HepG2 (cell line): ENCODE measurements around the gene GMFB. TPM values are rescaled to one million over a fixed set of nuclear protein-coding genes. Genes with fewer than 3 reads are reported as not detected.

Source experiments
- AKAP8 ChIP-seq: sonication (generic); formaldehyde crosslinking; IDR thresholded peaks from 2 replicates; pipeline ENCODE4 v1.5.1; 2020; ENCODE audit warnings: mild to moderate bottlenecking, missing genetic modification reagents
- CENPT ChIP-seq: sonication (generic); formaldehyde crosslinking; IDR thresholded peaks from 2 replicates; pipeline ENCODE4 v1.8.0; 2022; ENCODE audit warnings: low read depth, mild to moderate bottlenecking, moderate library complexity, missing genetic modification reagents
- FOXO1 ChIP-seq: sonication (generic); formaldehyde crosslinking; IDR thresholded peaks from 2 replicates; pipeline ENCODE4 v1.4.0; 2020; ENCODE audit warnings: missing genetic modification reagents
- HMGA1 ChIP-seq: sonication (generic); formaldehyde crosslinking; conservative IDR thresholded peaks from 2 replicates; pipeline ENCODE4 v1.4.0; 2020; ENCODE audit warnings: missing genetic modification reagents
- MAF1 ChIP-seq: sonication (generic); formaldehyde crosslinking; IDR thresholded peaks from 2 replicates; pipeline ENCODE4 v1.5.0; 2020; ENCODE audit warnings: missing genetic modification reagents, borderline replicate concordance
- NR2C2 ChIP-seq: sonication (generic); formaldehyde crosslinking; IDR thresholded peaks from 2 replicates; pipeline ENCODE4 v1.4.0; 2020; ENCODE audit warnings: missing genetic modification reagents, mild to moderate bottlenecking, moderate library complexity, borderline replicate concordance
- RAD51 ChIP-seq: fragments of 450-650 bp; IDR thresholded peaks from 2 replicates; pipeline ENCODE4 v1.6.1; 2016; ENCODE audit warnings: borderline replicate concordance
- REST ChIP-seq, 2 experiments: IDR thresholded peaks; 2 replicates each; pipeline ENCODE4 v1.6.1; 2011 to 2012; ENCODE audit warnings: low read length in 2 of 2, borderline replicate concordance in 1 of 2, low read depth in 1 of 2, mild to moderate bottlenecking in 1 of 2, moderate library complexity in 1 of 2
- SAP130 ChIP-seq: IDR thresholded peaks from 2 replicates; pipeline ENCODE4 v1.6.1; 2016; ENCODE audit warnings: low read depth
- SIX4 ChIP-seq: sonication (generic); formaldehyde crosslinking; IDR thresholded peaks from 2 replicates; pipeline ENCODE4 v1.4.0; 2020; ENCODE audit warnings: missing genetic modification reagents
- ZFP36L1 ChIP-seq: sonication (generic); formaldehyde crosslinking; IDR thresholded peaks from 2 replicates; pipeline ENCODE4 v1.8.0; 2022; ENCODE audit warnings: mild to moderate bottlenecking, missing genetic modification reagents, moderate library complexity
- ZNF549 ChIP-seq: sonication (generic); formaldehyde crosslinking; IDR thresholded peaks from 2 replicates; pipeline ENCODE4 v1.5.0; 2020; ENCODE audit warnings: missing genetic modification reagents
- ZNF619 ChIP-seq: sonication (generic); formaldehyde crosslinking; IDR thresholded peaks from 2 replicates; pipeline ENCODE4 v1.4.0; 2020; ENCODE audit warnings: mild to moderate bottlenecking, missing genetic modification reagents
- ZSCAN31 ChIP-seq: sonication (generic); formaldehyde crosslinking; IDR thresholded peaks from 2 replicates; pipeline ENCODE4 v1.5.0; 2020; ENCODE audit warnings: low read depth, mild to moderate bottlenecking, missing genetic modification reagents
- polyA plus RNA-seq, 8 experiments: library from polyadenylated mRNA; depleted of rRNA in 3 of 8; stranded (reverse) in 7 of 8; unstranded in 1 of 8; fragments of >200 nt; fragmentation: Illumina TruSeq in 4 of 8; extraction: Trizol in 4 of 8; gene quantifications; 2 replicates each; pipeline versions ENCODE4 v1.2.1 to v1.2.3, GENCODE V29; 2011 to 2016; ENCODE audit warnings: low read depth in 4 of 8, missing spikeins in 1 of 8, mixed read lengths in 1 of 8; ENCODE audit not compliant: insufficient read depth in 1 of 8
- total RNA-seq, 5 experiments: library from RNA; depleted of rRNA; stranded (reverse); fragments of >200 nt; fragmentation: Illumina TruSeq; extraction: Trizol; gene quantifications; 2 replicates each; pipeline ENCODE4 v1.2.3, GENCODE V29; 2016; ENCODE audit warnings: low read depth in 1 of 5
- TF ChIP-seq, protein P1 (sequence below): IDR thresholded peaks from 2 replicates; pipeline ENCODE4 v1.4.0; 2020; ENCODE audit warnings: mild to moderate bottlenecking, missing genetic modification reagents
- TF ChIP-seq, protein P2 (sequence below): sonication (generic); formaldehyde crosslinking; IDR thresholded peaks from 2 replicates; pipeline ENCODE4 v1.4.0; 2020; ENCODE audit warnings: missing genetic modification reagents, low read depth, mild to moderate bottlenecking, borderline replicate concordance
- TF ChIP-seq, protein P3 (sequence below): sonication (generic); formaldehyde crosslinking; IDR thresholded peaks from 2 replicates; pipeline ENCODE4 v1.4.0; 2020; ENCODE audit warnings: mild to moderate bottlenecking, missing genetic modification reagents

GMFB gene
- total and polyA plus RNA-seq, 2 of the 13 experiments (the other 11 are each of a cell fraction or from before 2014, with no cell fraction given) = 17.3 to 68.2 TPM

- peak in 1 of 2 experiments; percentile 25; a peak in 1 of 4 replicates for TF ChIP-seq REST (IDR thresholded peaks at IDR 0.05; ENCODE audit: borderline replicate concordance in 1 of 2, low read depth in 1 of 2, low read length in 2 of 2)
- no peak for TF ChIP-seq HMGA1 (CRISPR knock-in tag)
- TF ChIP-seq, protein P1, sequence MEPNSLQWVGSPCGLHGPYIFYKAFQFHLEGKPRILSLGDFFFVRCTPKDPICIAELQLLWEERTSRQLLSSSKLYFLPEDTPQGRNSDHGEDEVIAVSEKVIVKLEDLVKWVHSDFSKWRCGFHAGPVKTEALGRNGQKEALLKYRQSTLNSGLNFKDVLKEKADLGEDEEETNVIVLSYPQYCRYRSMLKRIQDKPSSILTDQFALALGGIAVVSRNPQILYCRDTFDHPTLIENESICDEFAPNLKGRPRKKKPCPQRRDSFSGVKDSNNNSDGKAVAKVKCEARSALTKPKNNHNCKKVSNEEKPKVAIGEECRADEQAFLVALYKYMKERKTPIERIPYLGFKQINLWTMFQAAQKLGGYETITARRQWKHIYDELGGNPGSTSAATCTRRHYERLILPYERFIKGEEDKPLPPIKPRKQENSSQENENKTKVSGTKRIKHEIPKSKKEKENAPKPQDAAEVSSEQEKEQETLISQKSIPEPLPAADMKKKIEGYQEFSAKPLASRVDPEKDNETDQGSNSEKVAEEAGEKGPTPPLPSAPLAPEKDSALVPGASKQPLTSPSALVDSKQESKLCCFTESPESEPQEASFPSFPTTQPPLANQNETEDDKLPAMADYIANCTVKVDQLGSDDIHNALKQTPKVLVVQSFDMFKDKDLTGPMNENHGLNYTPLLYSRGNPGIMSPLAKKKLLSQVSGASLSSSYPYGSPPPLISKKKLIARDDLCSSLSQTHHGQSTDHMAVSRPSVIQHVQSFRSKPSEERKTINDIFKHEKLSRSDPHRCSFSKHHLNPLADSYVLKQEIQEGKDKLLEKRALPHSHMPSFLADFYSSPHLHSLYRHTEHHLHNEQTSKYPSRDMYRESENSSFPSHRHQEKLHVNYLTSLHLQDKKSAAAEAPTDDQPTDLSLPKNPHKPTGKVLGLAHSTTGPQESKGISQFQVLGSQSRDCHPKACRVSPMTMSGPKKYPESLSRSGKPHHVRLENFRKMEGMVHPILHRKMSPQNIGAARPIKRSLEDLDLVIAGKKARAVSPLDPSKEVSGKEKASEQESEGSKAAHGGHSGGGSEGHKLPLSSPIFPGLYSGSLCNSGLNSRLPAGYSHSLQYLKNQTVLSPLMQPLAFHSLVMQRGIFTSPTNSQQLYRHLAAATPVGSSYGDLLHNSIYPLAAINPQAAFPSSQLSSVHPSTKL (CRISPR knock-in tag) = peak; percentile 75
- TF ChIP-seq NR2C2 = peak; percentile 85
- TF ChIP-seq SAP130 (CRISPR knock-in tag) = peak; percentile 69
- TF ChIP-seq, protein P2, sequence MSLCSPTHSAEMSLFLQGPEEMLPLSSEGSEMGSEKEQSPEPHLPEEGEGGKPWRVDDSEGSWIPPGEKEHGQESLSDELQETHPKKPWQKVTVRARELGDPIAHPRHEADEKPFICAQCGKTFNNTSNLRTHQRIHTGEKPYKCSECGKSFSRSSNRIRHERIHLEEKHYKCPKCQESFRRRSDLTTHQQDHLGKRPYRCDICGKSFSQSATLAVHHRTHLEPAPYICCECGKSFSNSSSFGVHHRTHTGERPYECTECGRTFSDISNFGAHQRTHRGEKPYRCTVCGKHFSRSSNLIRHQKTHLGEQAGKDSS (CRISPR knock-in tag) = peak; percentile 77; the same call in 1 of the 2 replicates
- TF ChIP-seq AKAP8 (CRISPR knock-in tag) = peak; percentile 30; the same call in 1 of the 2 replicates
- TF ChIP-seq RAD51 = no peak
- no peak for TF ChIP-seq SIX4 (CRISPR knock-in tag)
- TF ChIP-seq CENPT (CRISPR knock-in tag) = 0 out of 2 replicates have a peak, but pooled peaks have one; percentile 70
- TF ChIP-seq MAF1 = no peak
- no peak for TF ChIP-seq ZFP36L1
- TF ChIP-seq, protein P3, sequence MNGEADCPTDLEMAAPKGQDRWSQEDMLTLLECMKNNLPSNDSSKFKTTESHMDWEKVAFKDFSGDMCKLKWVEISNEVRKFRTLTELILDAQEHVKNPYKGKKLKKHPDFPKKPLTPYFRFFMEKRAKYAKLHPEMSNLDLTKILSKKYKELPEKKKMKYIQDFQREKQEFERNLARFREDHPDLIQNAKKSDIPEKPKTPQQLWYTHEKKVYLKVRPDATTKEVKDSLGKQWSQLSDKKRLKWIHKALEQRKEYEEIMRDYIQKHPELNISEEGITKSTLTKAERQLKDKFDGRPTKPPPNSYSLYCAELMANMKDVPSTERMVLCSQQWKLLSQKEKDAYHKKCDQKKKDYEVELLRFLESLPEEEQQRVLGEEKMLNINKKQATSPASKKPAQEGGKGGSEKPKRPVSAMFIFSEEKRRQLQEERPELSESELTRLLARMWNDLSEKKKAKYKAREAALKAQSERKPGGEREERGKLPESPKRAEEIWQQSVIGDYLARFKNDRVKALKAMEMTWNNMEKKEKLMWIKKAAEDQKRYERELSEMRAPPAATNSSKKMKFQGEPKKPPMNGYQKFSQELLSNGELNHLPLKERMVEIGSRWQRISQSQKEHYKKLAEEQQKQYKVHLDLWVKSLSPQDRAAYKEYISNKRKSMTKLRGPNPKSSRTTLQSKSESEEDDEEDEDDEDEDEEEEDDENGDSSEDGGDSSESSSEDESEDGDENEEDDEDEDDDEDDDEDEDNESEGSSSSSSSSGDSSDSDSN (CRISPR knock-in tag) = peak; percentile 96
- peak; percentile 79 for TF ChIP-seq ZSCAN31 (CRISPR knock-in tag)
- peak; percentile 64 for TF ChIP-seq FOXO1 (CRISPR knock-in tag)
- TF ChIP-seq ZNF619 (CRISPR knock-in tag) = no peak
- no peak for TF ChIP-seq ZNF549 (CRISPR knock-in tag)
Measured at GRCh38 chr14:54440873-54441868, 47.6 kb downstream of the GMFB start, which contains the start of gene CNIH1 (continued).
